PC-3 (cell line): ENCODE results near the gene DNAH1.

ENCODE experiments used
- CTCF ChIP-seq: fragments of 300-600 bp; sonication (generic); conservative IDR thresholded peaks from 2 replicates; pipeline ENCODE4 v1.5.1; 2017; ENCODE audit warnings: antibody characterized with exemption, low read depth, mild to moderate bottlenecking, low read length
- EZH2 ChIP-seq: fragments of 300-600 bp; sonication (generic); IDR thresholded peaks from one replicate; pipeline ENCODE4 v1.6.1; 2017; ENCODE audit warnings: antibody characterized with exemption, mild to moderate bottlenecking, low read length; ENCODE audit not compliant: unreplicated experiment
- EZH2phosphoT487 ChIP-seq: fragments of 300-600 bp; sonication (generic); IDR thresholded peaks from 2 replicates; pipeline ENCODE4 v1.6.1; 2018; ENCODE audit warnings: mild to moderate bottlenecking, antibody characterized with exemption, low read length, borderline replicate concordance

GRCh38 chr3:52434491-52435115 is 118.5 kb downstream of the DNAH1 start:
- TF ChIP-seq EZH2 (no peak), CTCF (no peak), EZH2phosphoT487 (no peak)
